ENCODE data around the gene ACYP2.

Gene ACYP2

GRCh38 chr2:54164106-54164505 lies 48.7 kb downstream of the ACYP2 start:
- DNase-seq: no peak

- no peak for DNase-seq
Measured at GRCh38 chr2:54166121-54166773, 50.8 kb downstream of the ACYP2 start.

GRCh38 chr2:54176577-54176976 lies 61.2 kb downstream of the ACYP2 start:
- peak; percentile 34 for DNase-seq

GRCh38 chr2:54183281-54183680 lies 67.9 kb downstream of the ACYP2 start:
- DNase-seq: no peak

GRCh38 chr2:54183972-54184371 lies 68.6 kb downstream of the ACYP2 start:
- no peak for DNase-seq

GRCh38 chr2:54185105-54185504 lies 69.7 kb downstream of the ACYP2 start:
- no peak for DNase-seq

GRCh38 chr2:54187331-54187730 lies 71.9 kb downstream of the ACYP2 start:
- DNase-seq: no peak

GRCh38 chr2:54189539-54189938 lies 74.1 kb downstream of the ACYP2 start:
- no peak for DNase-seq

- no peak for DNase-seq
Measured at GRCh38 chr2:54191361-54192135, 76.1 kb downstream of the ACYP2 start.

- DNase-seq: no peak
Measured at GRCh38 chr2:54194761-54195750, 79.6 kb downstream of the ACYP2 start.

- DNase-seq: no peak
Measured at GRCh38 chr2:54196646-54197045, 81.2 kb downstream of the ACYP2 start.

GRCh38 chr2:54204476-54204875 lies 89.1 kb downstream of the ACYP2 start:
- no peak for DNase-seq

GRCh38 chr2:54206596-54206995 lies 91.2 kb downstream of the ACYP2 start:
- peak; percentile 68 for DNase-seq

- no peak for DNase-seq
Measured at GRCh38 chr2:54207666-54208195, 92.3 kb downstream of the ACYP2 start.

- DNase-seq: no peak
Measured at GRCh38 chr2:54208364-54209240, 93.2 kb downstream of the ACYP2 start.

GRCh38 chr2:54209379-54209778 lies 94.0 kb downstream of the ACYP2 start:
- DNase-seq: no peak

GRCh38 chr2:54212456-54212855 lies 97.0 kb downstream of the ACYP2 start:
- no peak for DNase-seq

- no peak for DNase-seq
Measured at GRCh38 chr2:54213082-54213481, 97.7 kb downstream of the ACYP2 start.

- no peak for DNase-seq
Measured at GRCh38 chr2:54224997-54225396, 109.6 kb downstream of the ACYP2 start.

- no peak for DNase-seq
Measured at GRCh38 chr2:54226260-54226659, 110.8 kb downstream of the ACYP2 start.

- DNase-seq: no peak
Measured at GRCh38 chr2:54227798-54228197, 112.4 kb downstream of the ACYP2 start.

GRCh38 chr2:54228945-54229344 lies 113.5 kb downstream of the ACYP2 start:
- no peak for DNase-seq
